Liver (tissue), 9 donors: ENCODE measurements around the gene CCDC190. TPM values are rescaled to one million over a fixed set of nuclear protein-coding genes. Genes with fewer than 3 reads are reported as not detected.

Source experiments
- DNase-seq: peaks from one replicate; pipeline ENCODE4 v3.0.0-alpha.2; 2017; ENCODE audit warnings: low spot score
- H3K27ac ChIP-seq, 2 donors: one replicate each; pipeline ENCODE4 v1.7.0; 2013; ENCODE audit warnings: inconsistent platforms in 2 of 2, low read length in 2 of 2, control low read depth in 1 of 2, low read depth in 1 of 2, mild to moderate bottlenecking in 1 of 2
- H3K27me3 ChIP-seq, 4 donors: one replicate each; pipeline versions ENCODE4 v1.6.1 to v1.7.0; 2013; ENCODE audit warnings: low read length in 3 of 4, inconsistent platforms in 1 of 4, mild to moderate bottlenecking in 1 of 4, moderate library complexity in 1 of 4; ENCODE audit not compliant: control insufficient read depth in 4 of 4, insufficient read depth in 4 of 4
- H3K36me3 ChIP-seq, 4 donors: one replicate each; pipeline versions ENCODE4 v1.6.1 to v1.7.0; 2013; ENCODE audit warnings: low read length in 3 of 4, mild to moderate bottlenecking in 3 of 4, low read depth in 1 of 4, moderate library complexity in 1 of 4; ENCODE audit not compliant: control insufficient read depth in 4 of 4, insufficient read depth in 3 of 4
- H3K4me1 ChIP-seq, 4 donors: one replicate each; pipeline versions ENCODE4 v1.6.1 to v1.7.0; 2013; ENCODE audit warnings: low read length in 3 of 4, mild to moderate bottlenecking in 3 of 4, moderate library complexity in 1 of 4; ENCODE audit not compliant: control insufficient read depth in 4 of 4, insufficient read depth in 4 of 4
- H3K4me3 ChIP-seq, 3 donors: one replicate each; pipeline versions ENCODE4 v1.6.1 to v1.7.0; 2013; ENCODE audit warnings: low read length in 3 of 3, control low read depth in 1 of 3, low read depth in 1 of 3, mild to moderate bottlenecking in 1 of 3
- H3K9ac ChIP-seq, 2 donors: one replicate each; pipeline ENCODE4 v1.7.0; 2013; ENCODE audit warnings: low read length in 2 of 2, mild to moderate bottlenecking in 2 of 2, moderate library complexity in 2 of 2, control low read depth in 1 of 2, low read depth in 1 of 2
- H3K9me3 ChIP-seq, 4 donors: one replicate each; pipeline versions ENCODE4 v1.6.1 to v1.7.0; 2013; ENCODE audit warnings: low read length in 3 of 4; ENCODE audit not compliant: control insufficient read depth in 4 of 4
- ATF3 ChIP-seq: IDR thresholded peaks from 2 replicates; pipeline ENCODE4 v1.6.1; 2016; ENCODE audit warnings: antibody characterized with exemption
- CTCF ChIP-seq: fragments of 150-350 bp; IDR thresholded peaks from 2 replicates; pipeline ENCODE4 v1.5.1; 2017; ENCODE audit warnings: improper control_type of control experiment, low read depth, low read length; ENCODE audit not compliant: missing input control
- EGR1 ChIP-seq, 2 donors: IDR thresholded peaks; 2 replicates each; pipeline ENCODE4 v1.6.1; 2016 to 2018; ENCODE audit warnings: antibody characterized with exemption in 2 of 2, low read depth in 2 of 2
- FOXA1 ChIP-seq: IDR thresholded peaks from 2 replicates; pipeline ENCODE4 v1.6.1; 2016; ENCODE audit warnings: antibody characterized with exemption
- FOXA2 ChIP-seq: IDR thresholded peaks from 2 replicates; pipeline ENCODE4 v1.6.1; 2016; ENCODE audit warnings: antibody characterized with exemption
- GABPA ChIP-seq, 2 donors: IDR thresholded peaks in 1 of 2; conservative IDR thresholded peaks in 1 of 2; 2 replicates each; pipeline ENCODE4 v1.6.1; 2016; ENCODE audit warnings: antibody characterized with exemption in 2 of 2, mild to moderate bottlenecking in 1 of 2, moderate library complexity in 1 of 2
- HNF4A ChIP-seq, 2 donors: conservative IDR thresholded peaks; 2 replicates each; pipeline ENCODE4 v1.6.1; 2016; ENCODE audit warnings: antibody characterized with exemption in 2 of 2, mild to moderate bottlenecking in 2 of 2
- HNF4G ChIP-seq: IDR thresholded peaks from 2 replicates; pipeline ENCODE4 v1.6.1; 2016; ENCODE audit warnings: antibody characterized with exemption
- JUND ChIP-seq, 2 donors: IDR thresholded peaks; 2 replicates each; pipeline ENCODE4 v1.6.1; 2016; ENCODE audit warnings: antibody characterized with exemption in 2 of 2
- MAX ChIP-seq: IDR thresholded peaks from 2 replicates; pipeline ENCODE4 v1.6.1; 2016; ENCODE audit warnings: antibody characterized with exemption
- NR2F2 ChIP-seq: IDR thresholded peaks from 2 replicates; pipeline ENCODE4 v1.6.1; 2016; ENCODE audit warnings: antibody characterized with exemption
- RAD21 ChIP-seq, 2 donors: IDR thresholded peaks; 2 replicates each; pipeline ENCODE4 v1.6.1; 2016; ENCODE audit warnings: antibody characterized with exemption in 2 of 2, mild to moderate bottlenecking in 2 of 2
- REST ChIP-seq: IDR thresholded peaks from 2 replicates; pipeline ENCODE4 v1.6.1; 2016; ENCODE audit warnings: antibody characterized with exemption, mild to moderate bottlenecking
- RXRA ChIP-seq, 2 donors: IDR thresholded peaks; 2 replicates each; pipeline ENCODE4 v1.6.1; 2017 to 2018; ENCODE audit warnings: antibody characterized with exemption in 2 of 2, mild to moderate bottlenecking in 1 of 2
- TAF1 ChIP-seq: conservative IDR thresholded peaks from 2 replicates; pipeline ENCODE4 v1.6.1; 2016; ENCODE audit warnings: antibody characterized with exemption, mild to moderate bottlenecking
- YY1 ChIP-seq: IDR thresholded peaks from 2 replicates; pipeline ENCODE4 v1.6.1; 2016; ENCODE audit warnings: antibody characterized with exemption, mild to moderate bottlenecking
- ZBTB33 ChIP-seq: IDR thresholded peaks from 2 replicates; pipeline ENCODE4 v1.6.1; 2016; ENCODE audit warnings: antibody characterized with exemption
- WGBS: extraction: QIAGEN DNeasy Blood & Tissue Kit; methylation state at CpG from one replicate; pipeline ENCODE4 v1.1.7; 2013; 5-methylcytosine and 5-hydroxymethylcytosine counted together
- polyA plus RNA-seq, 2 donors: library from polyadenylated mRNA; stranded (reverse) in 1 of 2; unstranded in 1 of 2; fragments of 200-250 nt in 1 of 2; fragments of >200 nt in 1 of 2; fragmentation: Nextera tagmentation in 1 of 2; extraction: Ambion mirVana in 1 of 2; gene quantifications; one replicate each; pipeline versions ENCODE4 v1.2.1 to v1.2.3, GENCODE V29; 2013 to 2015
- total RNA-seq, 2 donors: library from RNA; depleted of rRNA; stranded (reverse); fragments of >200 nt; gene quantifications; one replicate each; pipeline ENCODE4 v1.2.3, GENCODE V29; 2014
- donor health status: healthy.
- donor health status: healthy.
- donor health status: healthy.
- donor health status: healthy.
- donor health status: healthy.

CCDC190 gene
- total and polyA plus RNA-seq, 4 donors = not detected

GRCh38 chr1:162904579-162904978, 43.6 kb upstream of the CCDC190 start:
- no peak for DNase-seq
- Histone ChIP-seq H3K9ac (no peak overlapping the region), H3K9me3 (no peaks in the 10 kb centered on the region), H3K36me3 (no peaks in the 10 kb centered on the region), H3K4me1 (no peaks in the 10 kb centered on the region), H3K27me3 (no peaks in the 10 kb centered on the region), H3K4me3 (no peak overlapping the region), H3K27ac (no peak overlapping the region)
- TF ChIP-seq MAX (no peak), NR2F2 (no peak), HNF4G (no peak), FOXA2 (no peak), CTCF (no peak), HNF4A (conservative IDR thresholded peaks at IDR 0.05) (no peak), RAD21 (IDR thresholded peaks at IDR 0.05) (no peak), REST (no peak), TAF1 (no peak), GABPA (IDR thresholded peaks at IDR 0.05 in 1 of 2, conservative IDR thresholded peaks at IDR 0.05 in 1 of 2) (no peak), RXRA (IDR thresholded peaks at IDR 0.05) (no peak), JUND (IDR thresholded peaks at IDR 0.05) (no peak), ATF3 (no peak), EGR1 (IDR thresholded peaks at IDR 0.05; ENCODE audit: low read depth in 2 of 2) (no peak), FOXA1 (no peak)
- WGBS = 82% methylated on average over 4 of the region's 4 CpGs

GRCh38 chr1:162904023-162904422, 43.0 kb upstream of the CCDC190 start:
- Histone ChIP-seq H3K27me3 (no peaks in the 10 kb centered on the region), H3K4me3 (no peak overlapping the region), H3K27ac (no peak overlapping the region), H3K9ac (no peak overlapping the region), H3K36me3 (no peaks in the 10 kb centered on the region), H3K4me1 (no peaks in the 10 kb centered on the region), H3K9me3 (no peaks in the 10 kb centered on the region)
- WGBS = 94% methylated on average over 3 of the region's 3 CpGs
- DNase-seq = no peak
- TF ChIP-seq MAX (no peak), EGR1 (IDR thresholded peaks at IDR 0.05; ENCODE audit: low read depth in 2 of 2) (no peak), RAD21 (IDR thresholded peaks at IDR 0.05) (no peak), GABPA (IDR thresholded peaks at IDR 0.05 in 1 of 2, conservative IDR thresholded peaks at IDR 0.05 in 1 of 2) (no peak), NR2F2 (no peak), TAF1 (no peak), ATF3 (no peak), CTCF (no peak), RXRA (IDR thresholded peaks at IDR 0.05) (no peak), JUND (IDR thresholded peaks at IDR 0.05) (no peak), YY1 (no peak), ZBTB33 (no peak), FOXA2 (no peak)
